HG03575 (cell line): ENCODE data around the gene IFT52.

Experiments
- ATAC-seq: cut with Tn5 transposase; IDR thresholded peaks from one replicate; pipeline ENCODE4 v1.9.1; 2021; ENCODE audit not compliant: unreplicated experiment, insufficient number of reproducible peaks, low FRiP score; ENCODE audit errors: extremely low read depth

IFT52 gene

DNA sequence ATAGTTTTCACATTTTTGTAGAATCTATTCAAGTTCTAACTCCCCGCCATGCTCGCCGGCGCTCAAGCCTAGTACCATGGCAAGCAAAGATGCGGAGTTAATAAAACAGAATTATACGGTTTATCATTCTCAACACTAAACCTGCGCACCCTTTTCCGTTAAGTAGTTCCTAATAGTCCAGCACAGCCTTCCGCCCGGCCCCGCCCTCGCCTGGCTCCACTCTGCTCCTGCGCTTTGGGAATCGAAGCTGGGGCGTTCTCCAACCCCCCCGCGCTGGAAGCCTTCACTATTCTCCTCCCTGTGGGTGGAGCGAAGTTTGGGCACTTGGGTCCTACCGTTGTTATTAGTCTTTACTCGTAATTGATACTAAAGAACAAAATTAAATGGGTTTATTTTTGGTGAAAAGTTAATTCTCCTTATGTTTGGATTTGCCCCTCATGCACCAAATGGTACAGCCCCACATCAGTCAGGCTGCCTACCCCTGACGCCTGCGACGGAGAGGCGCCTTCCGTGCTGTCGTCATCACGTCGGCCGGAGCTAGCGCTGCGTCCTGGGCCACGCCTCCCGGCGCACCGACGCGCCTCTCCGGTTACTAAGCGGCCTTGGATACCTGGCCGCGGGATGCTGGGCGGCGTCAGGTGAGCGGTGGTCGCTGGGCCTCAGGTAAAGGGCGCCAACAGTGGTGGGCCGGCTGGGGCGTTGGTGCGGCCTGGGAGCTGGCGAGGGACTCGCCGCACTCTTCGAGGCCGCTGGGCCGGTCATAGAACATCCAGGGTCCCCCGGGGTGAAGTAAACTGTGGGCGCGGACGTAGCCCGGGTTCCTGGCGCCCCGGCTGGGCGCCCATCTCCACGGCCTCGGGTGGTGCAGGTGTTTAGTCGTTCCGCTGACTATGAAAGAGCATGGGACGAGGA, at the start of gene IFT52:
TSS of gene IFT52 (plus strand) at position 546 of the 912 bp plus-strand sequence. CDS start 3,762 bp downstream, outside the sequence.
- no peak for ATAC-seq

GRCh38 chr20:43541214-43541613, 49.5 kb upstream of the IFT52 start:
- no peak for ATAC-seq

DNA sequence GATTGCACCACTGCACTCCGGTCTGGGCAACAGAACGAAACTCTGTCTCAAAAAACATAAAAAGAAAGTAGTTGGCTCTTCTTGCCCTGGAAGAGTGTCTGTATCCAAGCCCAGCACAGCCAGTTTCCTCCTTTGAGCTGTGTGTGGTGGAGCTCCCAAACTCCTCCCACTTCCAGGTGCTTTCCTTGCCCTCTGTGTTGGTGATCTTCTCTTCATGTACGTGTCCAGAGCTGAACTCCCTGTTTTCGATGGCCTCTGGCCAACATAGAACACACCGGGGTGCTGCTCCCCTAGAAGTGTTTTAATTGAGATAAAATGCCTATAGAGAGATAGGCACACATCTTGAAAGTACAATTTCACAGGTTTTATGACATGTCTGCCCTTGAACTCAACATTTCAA, 48.6 kb upstream of the IFT52 start:
- no peak for ATAC-seq

DNA sequence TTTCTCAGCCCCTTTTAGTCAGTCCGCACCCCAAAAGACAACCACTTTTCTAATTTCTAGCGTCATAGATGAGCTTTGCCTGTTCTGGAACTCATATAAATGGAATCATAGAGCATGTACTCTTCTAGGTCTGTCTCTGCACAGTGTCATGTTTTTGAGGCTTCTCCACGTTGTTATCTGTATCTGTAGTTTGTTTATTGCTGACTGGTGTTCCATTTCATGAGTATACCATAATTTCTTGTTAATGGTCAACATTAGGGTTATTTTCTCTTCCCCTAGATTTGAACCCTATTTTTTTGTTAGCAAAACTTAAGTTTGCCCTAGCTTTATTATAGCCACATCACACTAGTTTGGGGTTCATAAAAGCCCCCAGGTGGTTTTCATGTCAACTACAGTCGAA, 48.1 kb upstream of the IFT52 start:
- no peak for ATAC-seq

DNA sequence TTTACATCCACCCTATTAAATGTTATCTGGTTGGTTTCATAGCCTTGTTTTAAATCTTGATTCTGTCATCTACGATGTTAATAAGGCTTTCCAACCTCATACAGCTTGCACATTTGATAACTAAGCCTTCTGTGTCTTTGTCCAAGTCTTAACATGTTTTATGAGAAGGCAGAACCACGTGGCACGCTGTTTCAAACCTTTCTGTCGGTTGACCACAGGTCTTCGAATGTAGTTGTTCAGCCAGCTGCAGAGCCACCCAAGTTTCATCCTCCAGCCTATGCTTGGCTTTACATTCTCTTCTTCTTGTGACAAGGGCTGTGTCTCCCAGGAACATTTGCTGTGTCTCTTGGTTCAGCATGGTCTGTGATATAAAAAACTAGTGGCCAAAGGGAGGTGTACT, 47.6 kb upstream of the IFT52 start:
- no peak for ATAC-seq

GRCh38 chr20:43544501-43544900, 46.2 kb upstream of the IFT52 start:
- ATAC-seq, result no peak

DNA sequence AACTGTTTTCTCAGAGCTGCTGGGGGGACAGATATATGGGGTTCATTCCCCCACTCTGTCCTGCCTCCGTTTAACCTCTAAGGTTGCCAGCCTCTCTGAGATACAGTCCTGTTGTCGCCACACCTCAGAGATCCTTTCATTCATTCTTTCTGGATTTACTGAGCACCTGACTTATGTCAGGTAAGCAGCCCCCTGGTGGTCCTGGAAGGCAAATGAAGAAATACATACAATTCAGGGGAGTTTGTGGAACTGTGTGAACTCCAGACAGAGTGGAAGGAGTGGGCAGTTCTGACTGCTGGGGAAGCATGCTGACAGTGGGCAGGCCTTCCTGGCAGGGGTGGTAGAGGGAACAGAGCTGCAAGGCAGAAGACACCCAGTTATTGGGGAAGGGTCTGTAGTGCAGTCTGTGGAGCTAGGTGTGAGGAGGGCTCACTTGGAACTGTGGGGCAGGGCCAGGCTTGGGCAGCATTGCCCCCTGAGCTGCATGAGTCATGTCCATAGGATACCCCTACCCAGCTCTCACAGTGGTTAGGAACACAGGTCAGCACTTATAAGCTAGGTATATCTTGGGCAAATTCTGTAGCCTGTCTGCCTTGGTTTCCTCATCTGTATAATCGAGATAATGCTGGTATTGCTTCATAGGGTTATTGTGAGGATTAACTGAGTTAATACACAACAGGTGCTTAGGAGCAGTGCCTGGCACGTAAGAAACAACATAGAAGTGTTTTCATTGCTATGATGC, 44.7 kb upstream of the IFT52 start:
- ATAC-seq, result no peak

DNA sequence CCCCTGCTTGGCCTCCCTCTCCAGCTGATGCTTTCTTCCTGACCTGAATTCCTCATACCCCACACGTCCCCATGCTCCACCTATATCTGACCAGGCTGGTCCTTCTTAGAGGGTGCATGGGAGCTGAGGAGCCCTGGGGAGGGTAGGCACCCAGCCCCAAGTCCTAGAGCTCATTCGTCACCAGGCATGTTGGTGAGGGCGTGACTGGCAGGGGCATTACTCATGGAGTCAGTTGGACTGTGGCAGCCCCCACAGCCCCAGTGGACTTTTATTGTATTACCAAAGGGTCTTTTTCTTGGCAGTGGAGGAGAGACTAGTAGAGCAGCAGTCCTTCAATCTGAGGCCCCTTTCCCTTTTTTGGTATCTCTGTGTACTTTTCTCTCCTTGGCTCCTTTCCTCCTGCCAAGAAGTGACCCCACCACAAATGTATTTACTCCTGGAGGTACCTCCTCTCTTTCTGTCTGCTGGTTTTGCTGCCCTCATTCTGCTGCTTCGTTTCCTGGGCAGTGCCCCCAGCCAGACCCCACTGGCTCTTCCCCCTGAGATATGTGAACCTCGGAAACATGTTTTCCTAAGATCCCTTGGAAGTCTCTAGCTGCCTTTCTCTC, 42.4 kb upstream of the IFT52 start:
- no peak for ATAC-seq

- no peak for ATAC-seq
Observed at GRCh38 chr20:43549416-43550065, 41.2 kb upstream of the IFT52 start.

- ATAC-seq, result no peak
Observed at GRCh38 chr20:43550456-43550855, 40.3 kb upstream of the IFT52 start.

GRCh38 chr20:43554369-43554768, 36.4 kb upstream of the IFT52 start:
- no peak for ATAC-seq

- no peak for ATAC-seq
Observed at GRCh38 chr20:43558412-43559146, 32.2 kb upstream of the IFT52 start, which contains the start of gene SGK2. Gene SGK2, plus strand, starts transcription at chr20:43559027. Its CDS starts 7,469 bp downstream, at chr20:43566496.

GRCh38 chr20:43559147-43559987, 31.4 kb upstream of the IFT52 start:
- no peak for ATAC-seq

GRCh38 chr20:43560974-43561373, 29.8 kb upstream of the IFT52 start:
- ATAC-seq, result no peak

GRCh38 chr20:43563429-43563828, 27.3 kb upstream of the IFT52 start:
- no peak for ATAC-seq

DNA sequence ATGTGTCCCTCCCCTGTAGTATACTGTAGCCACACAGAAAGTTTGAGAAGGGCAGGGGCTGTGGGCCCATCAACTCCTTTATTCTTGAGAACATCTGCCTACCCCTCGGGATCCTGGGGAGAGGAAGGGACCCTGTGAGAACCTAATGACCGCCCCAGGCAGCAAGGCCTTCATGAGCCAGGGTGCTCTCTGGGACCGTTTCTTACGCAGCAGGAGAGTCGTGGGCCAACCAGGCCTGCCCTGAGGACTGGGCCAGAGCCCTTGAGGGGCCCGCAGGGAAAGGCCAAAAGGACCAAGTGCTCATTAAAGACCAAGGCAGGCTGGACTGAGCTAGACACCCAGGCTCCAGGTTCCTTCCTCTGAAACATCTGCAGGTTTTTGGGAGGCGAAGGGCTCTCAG, 26.7 kb upstream of the IFT52 start:
- ATAC-seq, result no peak

DNA sequence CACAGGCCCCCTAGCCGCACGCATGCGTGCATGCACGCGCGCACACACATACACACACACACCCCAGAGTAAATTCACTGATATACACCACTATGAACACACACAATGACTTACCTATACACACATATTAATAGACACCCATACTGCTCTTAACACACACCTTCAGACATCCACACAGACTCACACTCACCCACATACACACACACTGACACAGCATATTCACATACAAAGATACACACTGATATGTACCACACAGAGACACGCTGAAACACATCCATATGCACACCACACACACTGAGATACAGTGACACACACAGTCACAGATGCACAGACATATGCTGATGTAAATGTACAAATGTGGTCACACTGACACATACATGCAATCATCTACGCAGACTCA, 26.3 kb upstream of the IFT52 start:
- ATAC-seq, result no peak
